ENCODE results near the gene PSMA1. TPM values are rescaled to one million over a fixed set of nuclear protein-coding genes. Genes with fewer than 3 reads are reported as not detected.

PSMA1 gene
- polyA plus RNA-seq, 1 donor from 2014 or later, result 322 TPM

DNA sequence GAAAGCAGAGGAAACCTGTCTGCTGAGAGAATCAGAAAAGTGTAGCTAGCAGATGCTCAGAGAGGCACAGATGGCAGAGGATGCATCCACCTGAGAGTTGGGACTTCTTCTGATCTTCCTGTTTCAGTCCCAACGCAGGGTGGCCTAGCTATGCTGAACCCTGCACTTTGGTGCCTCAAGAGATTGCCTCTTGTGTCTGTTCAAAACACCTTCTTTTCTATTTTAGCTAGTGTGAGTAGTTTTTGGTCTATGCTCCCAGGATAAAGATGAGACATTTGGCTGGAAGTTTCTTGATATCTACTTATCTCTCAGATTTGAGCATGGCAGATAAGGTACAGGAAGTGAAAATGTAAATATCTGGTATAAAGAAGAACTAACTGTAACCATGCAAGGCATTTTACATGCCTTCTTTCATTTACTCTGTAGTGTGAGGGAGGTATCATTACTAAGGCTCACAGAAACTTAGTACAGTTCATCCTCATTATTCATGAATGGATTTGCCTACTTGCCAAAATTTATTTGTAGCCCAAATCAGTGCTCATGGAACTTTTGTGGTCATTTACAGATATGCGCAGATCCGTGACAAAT lies 47.0 kb upstream of the PSMA1 start:
- H3K79me2 ChIP-seq (replicated peaks; ENCODE audit: insufficient read depth, low read length), result no peaks in the 10 kb centered on the region
- H3K36me3 ChIP-seq (ENCODE audit: insufficient read depth, low read length), result no peaks in the 10 kb centered on the region
- no peak for TF ChIP-seq TAF1 (IDR thresholded peaks at IDR 0.05; ENCODE audit: low read depth)
- no peak for TF ChIP-seq RAD21 (conservative IDR thresholded peaks at IDR 0.05)
- no peak for TF ChIP-seq EZH2 (IDR thresholded peaks at IDR 0.05; ENCODE audit: borderline replicate concordance, insufficient read depth, low read length, poor library complexity, severe bottlenecking)
- no peak for TF ChIP-seq POLR2AphosphoS5 (IDR thresholded peaks at IDR 0.05)
- TF ChIP-seq, protein P1, sequence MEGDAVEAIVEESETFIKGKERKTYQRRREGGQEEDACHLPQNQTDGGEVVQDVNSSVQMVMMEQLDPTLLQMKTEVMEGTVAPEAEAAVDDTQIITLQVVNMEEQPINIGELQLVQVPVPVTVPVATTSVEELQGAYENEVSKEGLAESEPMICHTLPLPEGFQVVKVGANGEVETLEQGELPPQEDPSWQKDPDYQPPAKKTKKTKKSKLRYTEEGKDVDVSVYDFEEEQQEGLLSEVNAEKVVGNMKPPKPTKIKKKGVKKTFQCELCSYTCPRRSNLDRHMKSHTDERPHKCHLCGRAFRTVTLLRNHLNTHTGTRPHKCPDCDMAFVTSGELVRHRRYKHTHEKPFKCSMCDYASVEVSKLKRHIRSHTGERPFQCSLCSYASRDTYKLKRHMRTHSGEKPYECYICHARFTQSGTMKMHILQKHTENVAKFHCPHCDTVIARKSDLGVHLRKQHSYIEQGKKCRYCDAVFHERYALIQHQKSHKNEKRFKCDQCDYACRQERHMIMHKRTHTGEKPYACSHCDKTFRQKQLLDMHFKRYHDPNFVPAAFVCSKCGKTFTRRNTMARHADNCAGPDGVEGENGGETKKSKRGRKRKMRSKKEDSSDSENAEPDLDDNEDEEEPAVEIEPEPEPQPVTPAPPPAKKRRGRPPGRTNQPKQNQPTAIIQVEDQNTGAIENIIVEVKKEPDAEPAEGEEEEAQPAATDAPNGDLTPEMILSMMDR (IDR thresholded peaks at IDR 0.05; ENCODE audit: poor library complexity, severe bottlenecking), result no peak
- no peak for TF ChIP-seq MXI1 (conservative IDR thresholded peaks at IDR 0.05; ENCODE audit: poor library complexity, severe bottlenecking)
- no peak for TF ChIP-seq SMC3 (conservative IDR thresholded peaks at IDR 0.05; ENCODE audit: poor library complexity)
- TF ChIP-seq, protein P2, sequence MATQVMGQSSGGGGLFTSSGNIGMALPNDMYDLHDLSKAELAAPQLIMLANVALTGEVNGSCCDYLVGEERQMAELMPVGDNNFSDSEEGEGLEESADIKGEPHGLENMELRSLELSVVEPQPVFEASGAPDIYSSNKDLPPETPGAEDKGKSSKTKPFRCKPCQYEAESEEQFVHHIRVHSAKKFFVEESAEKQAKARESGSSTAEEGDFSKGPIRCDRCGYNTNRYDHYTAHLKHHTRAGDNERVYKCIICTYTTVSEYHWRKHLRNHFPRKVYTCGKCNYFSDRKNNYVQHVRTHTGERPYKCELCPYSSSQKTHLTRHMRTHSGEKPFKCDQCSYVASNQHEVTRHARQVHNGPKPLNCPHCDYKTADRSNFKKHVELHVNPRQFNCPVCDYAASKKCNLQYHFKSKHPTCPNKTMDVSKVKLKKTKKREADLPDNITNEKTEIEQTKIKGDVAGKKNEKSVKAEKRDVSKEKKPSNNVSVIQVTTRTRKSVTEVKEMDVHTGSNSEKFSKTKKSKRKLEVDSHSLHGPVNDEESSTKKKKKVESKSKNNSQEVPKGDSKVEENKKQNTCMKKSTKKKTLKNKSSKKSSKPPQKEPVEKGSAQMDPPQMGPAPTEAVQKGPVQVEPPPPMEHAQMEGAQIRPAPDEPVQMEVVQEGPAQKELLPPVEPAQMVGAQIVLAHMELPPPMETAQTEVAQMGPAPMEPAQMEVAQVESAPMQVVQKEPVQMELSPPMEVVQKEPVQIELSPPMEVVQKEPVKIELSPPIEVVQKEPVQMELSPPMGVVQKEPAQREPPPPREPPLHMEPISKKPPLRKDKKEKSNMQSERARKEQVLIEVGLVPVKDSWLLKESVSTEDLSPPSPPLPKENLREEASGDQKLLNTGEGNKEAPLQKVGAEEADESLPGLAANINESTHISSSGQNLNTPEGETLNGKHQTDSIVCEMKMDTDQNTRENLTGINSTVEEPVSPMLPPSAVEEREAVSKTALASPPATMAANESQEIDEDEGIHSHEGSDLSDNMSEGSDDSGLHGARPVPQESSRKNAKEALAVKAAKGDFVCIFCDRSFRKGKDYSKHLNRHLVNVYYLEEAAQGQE (IDR thresholded peaks at IDR 0.05; ENCODE audit: borderline replicate concordance), result no peak
- no peak for TF ChIP-seq EP300 (conservative IDR thresholded peaks at IDR 0.05; ENCODE audit: poor library complexity, severe bottlenecking)
- no peak overlapping the region for H3K4me3 ChIP-seq (ENCODE audit: low read length)
- H3K9me2 ChIP-seq (ENCODE audit: insufficient read depth, low read length), result no peaks in the 10 kb centered on the region
- no peaks in the 10 kb centered on the region for H3K27me3 ChIP-seq (ENCODE audit: insufficient read depth, low read depth, low read length)
- H3K9ac ChIP-seq (ENCODE audit: low read length), result no peak overlapping the region
- peaks cover 4% of the 10 kb centered on the region for H3K9me3 ChIP-seq (ENCODE audit: low read length)
- no peaks in the 10 kb centered on the region for H3F3A ChIP-seq (ENCODE audit: insufficient read depth, low read length, poor library complexity, severe bottlenecking)
- no peak overlapping the region for H3K27ac ChIP-seq (ENCODE audit: low read length)
- H4K20me1 ChIP-seq (ENCODE audit: insufficient read depth), result no peaks in the 10 kb centered on the region
- H2AFZ ChIP-seq (ENCODE audit: low read depth, low read length), result no peak overlapping the region
- H3K4me2 ChIP-seq (ENCODE audit: low read length), result no peak overlapping the region

DNA sequence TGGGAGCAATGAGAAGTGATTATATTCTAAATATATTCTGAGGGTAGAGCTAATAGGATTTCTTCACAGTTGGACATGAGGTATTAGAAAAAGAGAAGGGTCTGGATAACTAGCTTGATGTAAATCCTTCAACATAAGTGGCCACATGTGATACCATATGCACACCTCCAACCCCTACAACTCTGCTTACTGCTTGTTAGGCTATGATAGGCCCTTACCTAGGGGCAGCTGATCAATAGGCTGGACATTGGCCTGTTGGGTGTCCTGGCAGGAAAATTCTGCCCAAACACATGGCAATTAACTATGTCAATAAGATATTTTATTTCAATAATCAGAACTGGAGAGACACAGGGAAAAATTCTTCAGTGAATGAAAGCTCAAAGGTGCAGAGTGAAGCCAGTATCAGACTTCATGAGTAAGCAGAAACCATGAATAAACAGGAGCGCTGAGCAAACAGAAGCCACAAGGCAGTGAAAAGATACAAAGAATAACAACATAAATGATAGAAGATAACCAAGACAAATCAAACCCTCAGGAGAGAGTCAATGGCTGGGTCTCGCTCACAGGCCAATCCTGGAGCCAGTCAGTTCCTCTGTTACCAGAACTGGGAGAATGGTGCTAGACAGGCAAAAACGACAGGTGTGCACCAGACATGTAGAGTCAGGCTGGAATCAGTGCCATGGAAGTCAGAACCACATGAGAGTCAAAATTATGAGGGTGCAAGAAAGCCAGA lies 46.3 kb upstream of the PSMA1 start:
- Histone ChIP-seq H3K4me3 (ENCODE audit: low read length) (no peak overlapping the region), H2AFZ (ENCODE audit: low read depth, low read length) (no peak overlapping the region), H3K9me3 (ENCODE audit: low read length) (peaks cover 4% of the 10 kb centered on the region), H3F3A (ENCODE audit: insufficient read depth, low read length, poor library complexity, severe bottlenecking) (no peaks in the 10 kb centered on the region), H3K27me3 (ENCODE audit: insufficient read depth, low read depth, low read length) (no peaks in the 10 kb centered on the region), H3K9ac (ENCODE audit: low read length) (no peak overlapping the region), H3K27ac (ENCODE audit: low read length) (no peak overlapping the region), H3K36me3 (ENCODE audit: insufficient read depth, low read length) (no peaks in the 10 kb centered on the region), H3K79me2 (replicated peaks; ENCODE audit: insufficient read depth, low read length) (no peaks in the 10 kb centered on the region), H4K20me1 (ENCODE audit: insufficient read depth) (no peaks in the 10 kb centered on the region), H3K9me2 (ENCODE audit: insufficient read depth, low read length) (no peaks in the 10 kb centered on the region), H3K4me2 (ENCODE audit: low read length) (no peak overlapping the region)
- TF ChIP-seq POLR2AphosphoS5 (IDR thresholded peaks at IDR 0.05) (no peak), EP300 (conservative IDR thresholded peaks at IDR 0.05; ENCODE audit: poor library complexity, severe bottlenecking) (no peak), EZH2 (IDR thresholded peaks at IDR 0.05; ENCODE audit: borderline replicate concordance, insufficient read depth, low read length, poor library complexity, severe bottlenecking) (no peak), TAF1 (IDR thresholded peaks at IDR 0.05; ENCODE audit: low read depth) (no peak), SMC3 (conservative IDR thresholded peaks at IDR 0.05; ENCODE audit: poor library complexity) (no peak), MXI1 (conservative IDR thresholded peaks at IDR 0.05; ENCODE audit: poor library complexity, severe bottlenecking) (no peak), RAD21 (conservative IDR thresholded peaks at IDR 0.05) (no peak)
- TF ChIP-seq, protein P2 (IDR thresholded peaks at IDR 0.05; ENCODE audit: borderline replicate concordance), result no peak
- TF ChIP-seq, protein P1 (IDR thresholded peaks at IDR 0.05; ENCODE audit: poor library complexity, severe bottlenecking), result no peak

Measured in neural cell (in vitro differentiated cells).